Karpas-422 (cell line): Measurements from ENCODE around the gene SPTB. TPM values are rescaled to one million over a fixed set of nuclear protein-coding genes. Genes with fewer than 3 reads are reported as not detected.

Source experiments
- DNase-seq: peaks from one replicate; pipeline ENCODE4 v3.0.0-alpha.2; 2015
- H2AFZ ChIP-seq: fragments of 200-600 bp; sonication (generic); 2 replicates; pipeline ENCODE4 v1.6.1; 2014; ENCODE audit warnings: antibody characterized with exemption, low read length, mixed read lengths
- H3K27ac ChIP-seq: fragments of 200-600 bp; sonication (generic); 2 replicates; pipeline ENCODE4 v1.5.1; 2014; ENCODE audit warnings: mild to moderate bottlenecking, low read length, moderate library complexity
- H3K27me3 ChIP-seq: fragments of 200-600 bp; sonication (generic); 2 replicates; pipeline ENCODE4 v1.6.1; 2014; ENCODE audit warnings: low read length, mixed read lengths
- H3K36me3 ChIP-seq: fragments of 200-600 bp; sonication (generic); 2 replicates; pipeline ENCODE4 v1.6.1; 2014; ENCODE audit warnings: low read length, mixed read lengths; ENCODE audit not compliant: insufficient read depth
- H3K4me1 ChIP-seq: fragments of 200-600 bp; sonication (generic); 2 replicates; pipeline ENCODE4 v1.6.1; 2014; ENCODE audit warnings: mild to moderate bottlenecking, low read length, mixed read lengths
- H3K4me2 ChIP-seq: fragments of 200-600 bp; sonication (generic); 2 replicates; pipeline ENCODE4 v1.6.1; 2014; ENCODE audit warnings: low read length, low read depth, mild to moderate bottlenecking; ENCODE audit not compliant: poor library complexity, severe bottlenecking
- H3K4me3 ChIP-seq: fragments of 200-600 bp; sonication (generic); 2 replicates; pipeline ENCODE4 v1.5.1; 2014; ENCODE audit warnings: mild to moderate bottlenecking, antibody characterized with exemption, low read length, mixed read lengths
- H3K79me2 ChIP-seq: fragments of 200-600 bp; sonication (generic); 2 replicates; pipeline ENCODE4 v1.6.1; 2014; ENCODE audit warnings: mild to moderate bottlenecking, low read length, mixed read lengths
- H3K9ac ChIP-seq: fragments of 200-600 bp; sonication (generic); 2 replicates; pipeline ENCODE4 v1.6.0; 2014; ENCODE audit warnings: low read length
- H3K9me2 ChIP-seq: fragments of 200-600 bp; sonication (generic), shearing (Covaris generic); replicated peaks from 2 replicates; pipeline ENCODE4 v1.6.0; 2014; ENCODE audit warnings: mild to moderate bottlenecking, low read length, moderate library complexity; ENCODE audit not compliant: insufficient read depth
- H3K9me3 ChIP-seq: fragments of 300-700, 200-600 bp; sonication (generic); 2 replicates; pipeline ENCODE4 v1.6.1; 2014; ENCODE audit warnings: low read length, mixed read lengths
- H4K20me1 ChIP-seq: fragments of 200-600 bp; sonication (generic); 2 replicates; pipeline ENCODE4 v1.6.1; 2014; ENCODE audit warnings: mild to moderate bottlenecking, antibody characterized with exemption, low read length, low read depth; ENCODE audit not compliant: insufficient read depth
- total RNA-seq: library from RNA; depleted of rRNA; stranded (reverse); fragments of >200 nt; shearing (Covaris generic); gene quantifications from 2 replicates; pipeline ENCODE4 v1.2.3, GENCODE V29; 2014; ENCODE audit warnings: low replicate concordance

Gene SPTB
- total RNA-seq, 1 experiment from 2014 or later = not detected

DNA sequence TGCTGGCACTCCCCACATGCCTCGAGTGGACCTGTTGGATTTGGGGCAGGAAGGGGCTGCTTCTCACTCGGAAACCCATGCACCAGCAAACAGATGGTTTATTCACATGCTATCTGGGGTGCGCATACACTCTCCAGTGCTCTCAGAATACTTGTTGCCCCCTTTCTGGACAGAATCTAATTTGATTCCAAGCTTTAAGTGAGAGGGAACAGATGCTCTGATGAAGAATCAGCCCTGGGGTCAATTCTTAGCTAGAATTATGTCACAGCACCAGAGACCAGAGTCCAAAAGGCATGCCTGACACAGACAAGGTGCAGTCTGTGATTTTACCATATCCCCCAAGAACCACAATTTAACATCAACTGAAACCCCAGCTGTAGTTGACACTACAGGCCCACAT lies 83.8 kb downstream of the SPTB start:
- no peaks in the 10 kb centered on the region for H4K20me1 ChIP-seq
- no peaks in the 10 kb centered on the region for H3K36me3 ChIP-seq
- H3K9me3 ChIP-seq = no peaks in the 10 kb centered on the region
- H3K4me2 ChIP-seq = no peak overlapping the region
- H3K27ac ChIP-seq = no peak overlapping the region
- no peak for DNase-seq
- H3K9ac ChIP-seq = no peak overlapping the region
- H3K4me3 ChIP-seq = no peak overlapping the region
- H3K9me2 ChIP-seq = no peaks in the 10 kb centered on the region
- no peaks in the 10 kb centered on the region for H3K79me2 ChIP-seq
- H3K27me3 ChIP-seq = no peaks in the 10 kb centered on the region
- no peak overlapping the region for H2AFZ ChIP-seq
- no peaks in the 10 kb centered on the region for H3K4me1 ChIP-seq

DNA sequence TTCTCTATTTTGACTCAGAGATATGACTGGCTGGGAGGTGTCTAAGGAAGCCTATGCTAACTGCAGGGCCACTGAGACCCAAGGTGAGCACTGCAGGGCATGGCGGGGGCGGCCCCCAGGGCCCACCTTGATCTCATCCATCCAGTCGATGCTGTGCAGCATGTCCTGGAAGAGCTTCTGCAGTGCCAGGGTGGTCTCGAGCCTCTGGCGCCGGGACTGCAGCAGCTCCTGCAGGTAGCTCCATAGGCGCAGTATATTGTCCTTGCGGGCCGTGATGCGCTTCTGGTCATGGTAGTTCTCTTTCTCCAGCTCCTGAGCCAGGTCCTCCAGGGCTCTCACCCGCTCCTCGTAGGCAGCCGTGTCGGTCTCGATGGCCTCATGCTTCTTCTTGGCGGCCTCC lies 84.5 kb downstream of the SPTB start:
- no peaks in the 10 kb centered on the region for H3K9me3 ChIP-seq
- no peaks in the 10 kb centered on the region for H3K27me3 ChIP-seq
- no peak overlapping the region for H3K4me3 ChIP-seq
- no peaks in the 10 kb centered on the region for H4K20me1 ChIP-seq
- no peak for DNase-seq
- no peak overlapping the region for H2AFZ ChIP-seq
- H3K9me2 ChIP-seq = no peaks in the 10 kb centered on the region
- no peak overlapping the region for H3K4me2 ChIP-seq
- H3K4me1 ChIP-seq = no peaks in the 10 kb centered on the region
- no peak overlapping the region for H3K27ac ChIP-seq
- no peaks in the 10 kb centered on the region for H3K79me2 ChIP-seq
- no peak overlapping the region for H3K9ac ChIP-seq
- no peaks in the 10 kb centered on the region for H3K36me3 ChIP-seq

DNA sequence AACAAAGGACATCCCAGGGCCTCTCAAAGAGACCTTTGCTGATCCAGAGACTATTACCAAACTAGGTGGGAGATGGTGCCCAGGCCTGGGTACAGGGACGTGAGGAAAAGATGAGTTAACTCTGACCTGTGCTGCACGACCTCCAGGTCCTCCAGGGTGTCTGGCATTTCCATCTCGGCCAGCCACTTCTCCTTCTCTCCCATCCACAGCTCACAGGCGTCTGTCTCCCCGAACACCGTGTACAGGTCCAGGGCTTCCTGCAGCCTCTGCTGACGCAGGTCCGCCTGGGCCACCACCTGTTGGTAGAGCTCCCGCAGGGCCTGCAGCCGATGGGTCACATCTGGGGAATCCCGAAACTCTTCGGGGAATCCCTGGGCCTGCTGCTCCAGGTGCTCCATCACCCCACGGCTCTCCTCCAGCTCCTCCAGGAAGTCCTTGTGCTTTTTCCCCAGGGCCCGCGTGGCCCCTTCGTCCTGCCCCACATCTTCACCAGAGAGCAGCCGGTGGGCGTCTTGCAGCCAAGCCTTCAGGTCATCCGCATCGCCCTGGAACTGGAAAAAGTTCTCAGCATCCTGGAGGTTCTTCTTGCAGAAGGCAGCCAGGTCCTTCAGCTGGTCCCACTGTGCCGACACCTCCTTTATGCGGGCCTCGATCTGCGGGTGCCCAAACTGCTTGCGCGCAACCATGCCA lies 86.7 kb downstream of the SPTB start:
- Histone ChIP-seq H3K27me3 (no peaks in the 10 kb centered on the region), H3K9ac (no peak overlapping the region), H3K4me3 (no peak overlapping the region), H3K27ac (no peak overlapping the region), H3K9me2 (no peaks in the 10 kb centered on the region), H3K79me2 (no peaks in the 10 kb centered on the region), H2AFZ (no peak overlapping the region), H3K4me2 (no peak overlapping the region), H4K20me1 (no peaks in the 10 kb centered on the region), H3K4me1 (no peaks in the 10 kb centered on the region), H3K9me3 (no peaks in the 10 kb centered on the region), H3K36me3 (no peaks in the 10 kb centered on the region)
- DNase-seq = no peak

DNA sequence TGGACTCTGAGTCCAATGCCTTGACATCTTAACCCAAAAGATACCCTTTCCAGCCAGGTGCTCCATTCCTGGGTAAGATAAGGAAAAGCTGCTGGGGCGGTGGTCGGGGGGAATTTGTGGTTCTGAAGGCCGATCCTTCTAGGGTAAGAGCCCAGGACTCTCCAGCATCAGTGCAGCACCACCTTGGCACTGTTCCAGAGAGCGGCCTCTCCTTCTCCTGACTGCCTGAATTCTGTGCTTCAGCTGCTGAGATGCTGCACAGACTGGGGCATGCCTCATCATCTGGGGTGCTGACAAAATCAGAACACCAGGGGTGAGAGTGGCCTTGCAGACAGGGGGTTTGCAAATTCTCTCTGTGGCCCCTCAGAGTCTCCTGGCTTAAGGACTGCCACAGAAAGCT lies 87.5 kb downstream of the SPTB start:
- Histone ChIP-seq H3K79me2 (no peaks in the 10 kb centered on the region), H3K27me3 (no peaks in the 10 kb centered on the region), H3K9me2 (no peaks in the 10 kb centered on the region), H3K9ac (no peak overlapping the region), H3K27ac (no peak overlapping the region), H4K20me1 (no peaks in the 10 kb centered on the region), H3K36me3 (no peaks in the 10 kb centered on the region), H3K4me2 (no peak overlapping the region), H2AFZ (no peak overlapping the region), H3K4me3 (no peak overlapping the region), H3K9me3 (no peaks in the 10 kb centered on the region), H3K4me1 (no peaks in the 10 kb centered on the region)
- no peak for DNase-seq

DNA sequence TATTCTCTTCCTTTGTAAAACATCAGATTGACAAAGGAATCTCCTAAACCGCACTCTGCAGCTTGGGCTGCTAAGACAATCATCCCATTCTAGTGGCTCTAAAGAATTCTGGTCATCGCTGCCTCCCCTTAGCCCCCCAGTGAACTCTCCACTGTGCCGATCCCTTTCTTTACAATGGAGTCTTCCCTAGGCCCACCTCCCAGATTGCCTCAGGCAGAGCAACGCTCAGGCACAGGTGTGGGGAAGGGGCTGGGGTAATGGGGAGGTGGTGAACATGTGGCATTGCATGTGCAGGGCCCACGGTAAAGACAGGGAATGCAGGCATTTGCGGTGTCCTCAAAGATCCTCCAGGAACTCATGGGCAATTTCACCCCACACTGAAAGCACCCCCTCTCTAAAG lies 89.2 kb downstream of the SPTB start:
- Histone ChIP-seq H4K20me1 (no peaks in the 10 kb centered on the region), H3K36me3 (no peaks in the 10 kb centered on the region), H3K9me2 (no peaks in the 10 kb centered on the region), H3K27ac (no peak overlapping the region), H2AFZ (no peak overlapping the region), H3K9ac (no peak overlapping the region), H3K4me2 (no peak overlapping the region), H3K27me3 (no peaks in the 10 kb centered on the region), H3K4me3 (no peak overlapping the region), H3K9me3 (no peaks in the 10 kb centered on the region), H3K4me1 (no peaks in the 10 kb centered on the region), H3K79me2 (no peaks in the 10 kb centered on the region)
- no peak for DNase-seq

DNA sequence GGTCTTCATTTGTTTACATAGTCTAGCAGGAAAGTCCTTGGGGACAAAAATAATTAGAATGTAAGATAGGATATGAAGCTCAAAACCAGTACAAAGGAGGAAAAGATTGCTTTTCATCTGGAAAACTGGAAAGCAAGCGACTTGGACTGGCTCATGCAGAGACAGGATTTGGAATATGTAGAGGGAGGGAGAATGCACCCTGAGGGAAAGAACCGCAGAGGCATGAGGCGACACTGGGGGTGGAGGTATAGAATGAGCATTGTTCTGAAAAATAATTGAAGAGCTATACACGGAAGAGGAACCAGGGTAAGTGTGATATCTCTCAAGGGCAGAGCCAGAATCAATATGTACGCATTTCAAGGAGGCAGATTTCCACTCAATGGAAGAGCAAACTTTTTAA lies 90.0 kb downstream of the SPTB start:
- DNase-seq = no peak
- no peaks in the 10 kb centered on the region for H3K4me1 ChIP-seq
- no peaks in the 10 kb centered on the region for H3K9me2 ChIP-seq
- H3K79me2 ChIP-seq = no peaks in the 10 kb centered on the region
- no peak overlapping the region for H3K9ac ChIP-seq
- H3K9me3 ChIP-seq = no peaks in the 10 kb centered on the region
- H3K27me3 ChIP-seq = no peaks in the 10 kb centered on the region
- no peak overlapping the region for H2AFZ ChIP-seq
- H3K4me2 ChIP-seq = no peak overlapping the region
- no peaks in the 10 kb centered on the region for H3K36me3 ChIP-seq
- H3K27ac ChIP-seq = no peak overlapping the region
- no peaks in the 10 kb centered on the region for H4K20me1 ChIP-seq
- no peak overlapping the region for H3K4me3 ChIP-seq

DNA sequence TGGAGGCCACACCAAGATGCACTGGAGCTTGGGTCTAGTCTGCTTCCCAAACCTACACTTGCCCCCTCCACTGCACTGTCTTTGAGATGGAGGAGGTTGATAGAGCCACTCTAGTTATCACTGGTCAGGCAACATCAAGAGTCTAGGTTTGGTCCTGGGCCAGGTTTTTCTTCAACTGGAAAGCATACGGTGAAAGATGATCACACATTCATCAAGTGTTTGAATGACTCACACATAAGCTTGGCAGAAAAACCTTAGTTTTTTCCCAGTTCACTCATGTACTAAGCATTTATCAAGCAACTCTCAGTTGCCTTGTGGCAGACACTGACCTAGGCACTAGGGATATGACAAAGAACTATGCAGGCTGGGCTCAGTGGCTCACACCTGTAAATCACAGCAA lies 91.0 kb downstream of the SPTB start:
- no peak overlapping the region for H3K4me2 ChIP-seq
- H2AFZ ChIP-seq = no peak overlapping the region
- no peaks in the 10 kb centered on the region for H4K20me1 ChIP-seq
- no peaks in the 10 kb centered on the region for H3K27me3 ChIP-seq
- H3K9ac ChIP-seq = no peak overlapping the region
- H3K79me2 ChIP-seq = no peaks in the 10 kb centered on the region
- no peak for DNase-seq
- no peaks in the 10 kb centered on the region for H3K9me3 ChIP-seq
- no peak overlapping the region for H3K27ac ChIP-seq
- no peaks in the 10 kb centered on the region for H3K9me2 ChIP-seq
- H3K4me3 ChIP-seq = no peak overlapping the region
- no peaks in the 10 kb centered on the region for H3K36me3 ChIP-seq
- H3K4me1 ChIP-seq = no peaks in the 10 kb centered on the region

DNA sequence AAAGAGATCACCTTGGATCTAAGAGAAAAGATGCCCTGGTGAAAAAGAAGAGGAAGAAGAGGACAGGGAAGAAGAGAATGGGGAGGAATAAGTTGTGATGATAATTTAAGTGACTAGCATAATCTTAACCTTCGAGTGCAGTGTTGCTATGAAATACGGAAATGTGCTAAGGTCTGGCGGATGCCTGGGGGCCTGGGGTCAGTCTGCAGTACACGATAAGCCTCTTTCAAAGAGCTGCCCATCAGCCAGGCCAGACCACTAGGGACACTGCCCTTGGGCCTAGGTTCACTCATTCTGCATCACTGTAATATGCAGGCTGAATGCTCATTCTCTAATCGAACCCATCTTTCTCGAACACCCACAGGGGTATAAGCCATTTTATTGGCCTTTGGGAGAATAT lies 92.1 kb downstream of the SPTB start:
- H4K20me1 ChIP-seq = no peaks in the 10 kb centered on the region
- no peaks in the 10 kb centered on the region for H3K27me3 ChIP-seq
- no peaks in the 10 kb centered on the region for H3K79me2 ChIP-seq
- H3K36me3 ChIP-seq = no peaks in the 10 kb centered on the region
- no peaks in the 10 kb centered on the region for H3K9me2 ChIP-seq
- H3K4me2 ChIP-seq = no peak overlapping the region
- no peak overlapping the region for H3K9ac ChIP-seq
- H3K27ac ChIP-seq = no peak overlapping the region
- H3K4me1 ChIP-seq = no peaks in the 10 kb centered on the region
- H3K4me3 ChIP-seq = no peak overlapping the region
- no peak for DNase-seq
- H2AFZ ChIP-seq = no peak overlapping the region
- no peaks in the 10 kb centered on the region for H3K9me3 ChIP-seq
